ENCODE measurements around the gene SFMBT2. TPM values are rescaled to one million over a fixed set of nuclear protein-coding genes. Genes with fewer than 3 reads are reported as not detected.
A peak's percentile ranks its signal among the peaks of the same experiment; 100 is the strongest.

SFMBT2 gene
- total RNA-seq, 1 experiment from 2014 or later: 14.3 TPM

- TF ChIP-seq E2F1 (CRISPR knock-in tag; IDR thresholded peaks at IDR 0.05): no peak
- 0 out of 2 replicates have a peak, but pooled peaks have one; percentile 70 for TF ChIP-seq RELA (CRISPR knock-in tag; IDR thresholded peaks at IDR 0.05; ENCODE audit: borderline replicate concordance)
- TF ChIP-seq NR2C2 (CRISPR knock-in tag; IDR thresholded peaks at IDR 0.05): no peak
- 0 out of 2 replicates have a peak, but pooled peaks have one; percentile 31 for TF ChIP-seq ATF1 (CRISPR knock-in tag; IDR thresholded peaks at IDR 0.05)
Observed at GRCh38 chr10:7412237-7412927, 1.5 kb upstream of the SFMBT2 start (continued).

GRCh38 chr10:7411671-7412128 is 866 bp upstream of the SFMBT2 start:
- ChIA-PET POLR2A (interaction anchor here (0.8 to 1.2 kb wide), 3 partner anchors 12 to 406 kb away, joined by 3 read pairs; no protein-coding TSS in a partner anchor), CTCF (interaction anchor here (0.7 to 5.6 kb wide), 9 partner anchors 11 to 534 kb away, joined by 3 to 38 read pairs (median 7); no protein-coding TSS in a partner anchor)
- peak; percentile 36 for DNase-seq (ENCODE audit: low spot score)
- Mint-ChIP-seq H3K27me3 (ENCODE audit: low read depth) (peaks cover 74% of the 10 kb centered on the region), H3K9me3 (no peaks in the 10 kb centered on the region), H3K27ac (no peak overlapping the region), H3K4me1 (peaks cover 15% of the 10 kb centered on the region), H3K36me3 (no peaks in the 10 kb centered on the region), H3K4me3 (peak overlapping the region; percentile 92)
- peak; percentile 1 for ATAC-seq
- TF ChIP-seq E2F1 (CRISPR knock-in tag; IDR thresholded peaks at IDR 0.05) (no peak), HMGXB4 (CRISPR knock-in tag; IDR thresholded peaks at IDR 0.05) (0 out of 2 replicates have a peak, but pooled peaks have one; percentile 8), JUN (CRISPR knock-in tag; IDR thresholded peaks at IDR 0.05) (0 out of 2 replicates have a peak, but pooled peaks have one; percentile 55), PRRX2 (CRISPR knock-in tag; IDR thresholded peaks at IDR 0.05) (no peak), IRF1 (CRISPR knock-in tag; IDR thresholded peaks at IDR 0.05) (peak; percentile 80; the same call in 1 of the 2 replicates), TEAD1 (CRISPR knock-in tag; IDR thresholded peaks at IDR 0.05) (peak; percentile 58; the same call in 1 of the 2 replicates), ARID4B (CRISPR knock-in tag; IDR thresholded peaks at IDR 0.05; ENCODE audit: borderline replicate concordance) (0 out of 2 replicates have a peak, but pooled peaks have one; percentile 45), ZNF232 (CRISPR knock-in tag; IDR thresholded peaks at IDR 0.05) (no peak), USF1 (CRISPR knock-in tag; IDR thresholded peaks at IDR 0.05) (0 out of 2 replicates have a peak, but pooled peaks have one; percentile 37), MAX (CRISPR knock-in tag; IDR thresholded peaks at IDR 0.05) (peak; percentile 73; the same call in 1 of the 2 replicates), FOXP4 (CRISPR knock-in tag; IDR thresholded peaks at IDR 0.05) (peak; percentile 57; the same call in 1 of the 2 replicates)
